H9 (cell line): Measurements from ENCODE around the gene CISD3. TPM values are rescaled to one million over a fixed set of nuclear protein-coding genes. Genes with fewer than 3 reads are reported as not detected.
A peak's percentile ranks its signal among the peaks of the same experiment; 100 is the strongest.

Experiments
- DNase-seq: peaks from one replicate; pipeline ENCODE4 v3.0.0-alpha.2; 2017
- H2AFZ ChIP-seq: one replicate; pipeline ENCODE4 v1.6.1; 2013; ENCODE audit warnings: mild to moderate bottlenecking, low read length, control low read depth, moderate library complexity
- H2AK5ac ChIP-seq: 2 replicates; pipeline ENCODE4 v1.6.1; 2013; ENCODE audit warnings: low read length, control low read depth, mixed read lengths; ENCODE audit not compliant: insufficient read length
- H2BK120ac ChIP-seq: one replicate; pipeline ENCODE4 v1.6.1; 2013; ENCODE audit warnings: low read depth, mild to moderate bottlenecking, low read length, control low read depth, inconsistent platforms; ENCODE audit not compliant: poor library complexity, severe bottlenecking
- H2BK12ac ChIP-seq: 2 replicates; pipeline ENCODE4 v1.6.1; 2013; ENCODE audit warnings: low read length, control low read depth, mixed read lengths, low read depth; ENCODE audit not compliant: insufficient read length
- H2BK15ac ChIP-seq: 2 replicates; pipeline ENCODE4 v1.6.1; 2013; ENCODE audit warnings: low read depth, low read length, control low read depth
- H2BK20ac ChIP-seq: one replicate; pipeline ENCODE4 v1.6.1; 2013; ENCODE audit warnings: low read depth, mild to moderate bottlenecking, low read length, control low read depth, inconsistent platforms; ENCODE audit not compliant: poor library complexity, severe bottlenecking
- H2BK5ac ChIP-seq: 2 replicates; pipeline ENCODE4 v1.6.1; 2013; ENCODE audit warnings: low read length, control low read depth, mixed read lengths; ENCODE audit not compliant: insufficient read length
- H3K14ac ChIP-seq: 2 replicates; pipeline ENCODE4 v1.6.1; 2013; ENCODE audit warnings: low read length, control low read depth; ENCODE audit not compliant: insufficient read depth
- H3K18ac ChIP-seq: 2 replicates; pipeline ENCODE4 v1.6.1; 2013; ENCODE audit warnings: low read depth, mild to moderate bottlenecking, mixed read lengths, low read length, control low read depth; ENCODE audit not compliant: insufficient read length
- H3K23ac ChIP-seq: 2 replicates; pipeline ENCODE4 v1.6.1; 2013; ENCODE audit warnings: low read length, control low read depth, mixed read lengths, low read depth; ENCODE audit not compliant: insufficient read length
- H3K23me2 ChIP-seq: 2 replicates; pipeline ENCODE4 v1.6.1; 2013; ENCODE audit warnings: low read depth, mild to moderate bottlenecking, mixed read lengths, low read length, control low read depth; ENCODE audit not compliant: insufficient read length, poor library complexity, severe bottlenecking
- H3K27ac ChIP-seq: 2 replicates; pipeline ENCODE4 v1.5.1; 2013; ENCODE audit warnings: low read length, control low read depth, mixed read lengths, low read depth; ENCODE audit not compliant: insufficient read length
- H3K27me3 ChIP-seq: 2 replicates; pipeline ENCODE4 v1.6.1; 2013; ENCODE audit warnings: low read length, control low read depth, inconsistent platforms; ENCODE audit not compliant: insufficient read depth
- H3K4ac ChIP-seq: 2 replicates; pipeline ENCODE4 v1.6.1; 2013; ENCODE audit warnings: low read depth, mild to moderate bottlenecking, control low read depth, inconsistent platforms, low read length, moderate library complexity
- H3K4me1 ChIP-seq: 2 replicates; pipeline ENCODE4 v1.6.1; 2013; ENCODE audit warnings: low read length, control low read depth, inconsistent platforms; ENCODE audit not compliant: insufficient read depth
- H3K4me2 ChIP-seq: 2 replicates; pipeline ENCODE4 v1.6.1; 2013; ENCODE audit warnings: low read length, control low read depth, mixed read lengths; ENCODE audit not compliant: insufficient read length, insufficient read depth
- H3K56ac ChIP-seq: 2 replicates; pipeline ENCODE4 v1.6.1; 2013; ENCODE audit warnings: low read depth, mild to moderate bottlenecking, mixed read lengths, low read length, control low read depth; ENCODE audit not compliant: insufficient read length
- H3K79me1 ChIP-seq: 2 replicates; pipeline ENCODE4 v1.6.1; 2013; ENCODE audit warnings: low read depth, mild to moderate bottlenecking, moderate library complexity, low read length, control low read depth, inconsistent platforms; ENCODE audit not compliant: insufficient read depth, poor library complexity, severe bottlenecking
- H3K79me2 ChIP-seq: 2 replicates; pipeline ENCODE4 v1.6.1; 2013; ENCODE audit warnings: low read length, control low read depth, inconsistent platforms; ENCODE audit not compliant: insufficient read depth
- H3K9ac ChIP-seq: 2 replicates; pipeline ENCODE4 v1.6.1; 2013; ENCODE audit warnings: low read length, control low read depth, mixed read lengths; ENCODE audit not compliant: insufficient read length; ENCODE audit errors: extremely low read depth
- H3K9me3 ChIP-seq: one replicate; pipeline ENCODE4 v1.6.1; 2013; ENCODE audit warnings: low read depth, low read length, inconsistent platforms; ENCODE audit not compliant: control insufficient read depth
- H3T11ph ChIP-seq: one replicate; pipeline ENCODE4 v1.6.1; 2013; ENCODE audit warnings: mild to moderate bottlenecking, low read length, control low read depth, inconsistent platforms
- H4K20me1 ChIP-seq: one replicate; pipeline ENCODE4 v1.6.1; 2013; ENCODE audit not compliant: control insufficient read depth, insufficient read length, insufficient read depth
- H4K5ac ChIP-seq: 2 replicates; pipeline ENCODE4 v1.6.1; 2013; ENCODE audit warnings: low read depth, mild to moderate bottlenecking, mixed read lengths, low read length, control low read depth; ENCODE audit not compliant: insufficient read length
- H4K8ac ChIP-seq: replicated peaks from 2 replicates; pipeline ENCODE4 v1.6.1; 2013; ENCODE audit warnings: low read length, control low read depth, mixed read lengths, low read depth; ENCODE audit not compliant: insufficient read length
- H4K91ac ChIP-seq: 2 replicates; pipeline ENCODE4 v1.6.1; 2013; ENCODE audit warnings: low read depth, mild to moderate bottlenecking, moderate library complexity, mixed read lengths, low read length, control low read depth; ENCODE audit not compliant: insufficient read length
- H3K27ac Mint-ChIP-seq, 3 experiments: 2 replicates in 2 of 3; 3 replicates in 1 of 3; pipeline ENCODE4 v1.8.0; 2020 to 2021; ENCODE audit warnings: mixed read lengths in 3 of 3, mild to moderate bottlenecking in 1 of 3, moderate library complexity in 1 of 3
- H3K27me3 Mint-ChIP-seq: 2 replicates; pipeline ENCODE4 v1.8.0; 2021; ENCODE audit warnings: low read depth, mild to moderate bottlenecking, moderate library complexity, mixed read lengths
- H3K36me3 Mint-ChIP-seq, 3 experiments: 2 replicates in 2 of 3; 3 replicates in 1 of 3; pipeline ENCODE4 v1.8.0; 2020 to 2021; ENCODE audit warnings: low read depth in 3 of 3, mixed read lengths in 3 of 3; ENCODE audit not compliant: insufficient read depth in 1 of 3
- H3K4me1 Mint-ChIP-seq, 2 experiments: 2 replicates each; pipeline ENCODE4 v1.8.0; 2020; ENCODE audit warnings: mixed read lengths in 2 of 2
- H3K4me3 Mint-ChIP-seq, 2 experiments: 2 replicates in 1 of 2; 3 replicates in 1 of 2; pipeline ENCODE4 v1.8.0; 2020 to 2021; ENCODE audit warnings: mild to moderate bottlenecking in 2 of 2, mixed read lengths in 2 of 2, moderate library complexity in 1 of 2
- H3K9me3 Mint-ChIP-seq, 2 experiments: 2 replicates in 1 of 2; 3 replicates in 1 of 2; pipeline ENCODE4 v1.8.0; 2020; ENCODE audit warnings: mild to moderate bottlenecking in 2 of 2, mixed read lengths in 2 of 2, moderate library complexity in 1 of 2
- WGBS: extraction: QIAGEN DNeasy Blood & Tissue Kit; methylation state at CpG from one replicate; pipeline ENCODE4 v1.1.7; 2013; ENCODE audit warnings: missing lambda C conversion rate, low lambda C conversion rate, mixed read lengths; ENCODE audit not compliant: insufficient read length; ENCODE audit errors: extremely low coverage; 5-methylcytosine and 5-hydroxymethylcytosine counted together
- total RNA-seq: library from RNA; stranded (reverse); gene quantifications from 2 replicates; pipeline ENCODE4 v1.2.1, GENCODE V29; 2021
- TF ChIP-seq, protein P1 (sequence below): fragments of 200-600 bp; sonication (generic); conservative IDR thresholded peaks from 3 replicates; pipeline ENCODE4 v1.8.0; 2021; ENCODE audit warnings: antibody characterized with exemption, mild to moderate bottlenecking

The CISD3 gene
- total RNA-seq, 1 experiment from 2014 or later: 10.7 TPM

DNA sequence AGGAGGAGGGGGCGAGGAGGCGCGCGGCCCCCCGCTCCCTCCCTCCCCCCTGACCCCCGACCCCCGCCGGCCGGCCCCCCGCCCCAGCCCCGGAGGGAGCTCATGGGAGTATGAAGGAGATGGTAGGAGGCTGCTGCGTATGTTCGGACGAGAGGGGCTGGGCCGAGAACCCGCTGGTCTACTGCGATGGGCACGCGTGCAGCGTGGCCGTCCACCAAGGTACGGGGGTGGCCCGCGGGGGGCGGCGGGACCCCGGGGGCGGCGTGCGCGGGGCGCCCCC, 24.7 kb upstream of the CISD3 start:
- Mint-ChIP-seq H3K4me1 (peaks cover 42 to 64% of the 10 kb centered on the region in 2 experiments), H3K27ac (no peak overlapping the region), H3K36me3 (no peaks in the 10 kb centered on the region; a peak in 3 of 7 replicates), H3K27me3 (peaks cover 91% of the 10 kb centered on the region), H3K9me3 (peaks cover 0 to under 1% of the 10 kb centered on the region in 2 experiments; a peak in 3 of 5 replicates), H3K4me3 (peak overlapping the region; percentile 64 to 90; a peak in 4 of 5 replicates)
- Histone ChIP-seq H4K20me1 (no peaks in the 10 kb centered on the region), H3K23me2 (peaks cover 25% of the 10 kb centered on the region), H4K5ac (no peak overlapping the region), H3K27me3 (peaks cover 53% of the 10 kb centered on the region), H3K56ac (no peak overlapping the region), H2BK5ac (no peak overlapping the region), H3T11ph (no peak overlapping the region), H3K23ac (no peak overlapping the region), H2BK12ac (no peak overlapping the region), H3K79me1 (no peaks in the 10 kb centered on the region), H3K4ac (no peak overlapping the region), H2BK120ac (no peak overlapping the region), H3K14ac (no peak overlapping the region), H3K4me1 (peaks cover 5% of the 10 kb centered on the region; the same call in 1 of the 2 replicates), H3K27ac (no peak overlapping the region), H3K18ac (no peak overlapping the region), H3K79me2 (no peaks in the 10 kb centered on the region), H3K9ac (no peak overlapping the region), H4K8ac (no peak overlapping the region), H2AFZ (no peak overlapping the region), H2BK15ac (no peak overlapping the region), H2BK20ac (no peak overlapping the region), H3K9me3 (no peaks in the 10 kb centered on the region), H4K91ac (no peak overlapping the region), H3K4me2 (peak overlapping the region; percentile 58), H2AK5ac (no peak overlapping the region)
- TF ChIP-seq, protein P1, sequence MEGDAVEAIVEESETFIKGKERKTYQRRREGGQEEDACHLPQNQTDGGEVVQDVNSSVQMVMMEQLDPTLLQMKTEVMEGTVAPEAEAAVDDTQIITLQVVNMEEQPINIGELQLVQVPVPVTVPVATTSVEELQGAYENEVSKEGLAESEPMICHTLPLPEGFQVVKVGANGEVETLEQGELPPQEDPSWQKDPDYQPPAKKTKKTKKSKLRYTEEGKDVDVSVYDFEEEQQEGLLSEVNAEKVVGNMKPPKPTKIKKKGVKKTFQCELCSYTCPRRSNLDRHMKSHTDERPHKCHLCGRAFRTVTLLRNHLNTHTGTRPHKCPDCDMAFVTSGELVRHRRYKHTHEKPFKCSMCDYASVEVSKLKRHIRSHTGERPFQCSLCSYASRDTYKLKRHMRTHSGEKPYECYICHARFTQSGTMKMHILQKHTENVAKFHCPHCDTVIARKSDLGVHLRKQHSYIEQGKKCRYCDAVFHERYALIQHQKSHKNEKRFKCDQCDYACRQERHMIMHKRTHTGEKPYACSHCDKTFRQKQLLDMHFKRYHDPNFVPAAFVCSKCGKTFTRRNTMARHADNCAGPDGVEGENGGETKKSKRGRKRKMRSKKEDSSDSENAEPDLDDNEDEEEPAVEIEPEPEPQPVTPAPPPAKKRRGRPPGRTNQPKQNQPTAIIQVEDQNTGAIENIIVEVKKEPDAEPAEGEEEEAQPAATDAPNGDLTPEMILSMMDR: no peak
- no peak for DNase-seq
- WGBS: no CpG with 5 or more reads among the region's 32 CpGs
